B cell (primary cell): Measurements from ENCODE around the gene RGS10. TPM values are rescaled to one million over a fixed set of nuclear protein-coding genes. Genes with fewer than 3 reads are reported as not detected.

Experiments used
- ATAC-seq: fragments of 200-7000 bp; cut with Tn5 transposase; one replicate; pipeline ENCODE4 v1.10.0; 2021; ENCODE audit warnings: low read depth, mild to moderate bottlenecking, moderate number of reproducible peaks, moderate library complexity
- CTCF ChIA-PET: fragments of 350-600 bp; sonication (Branson Sonifier 250); formaldehyde crosslinking; loops from one replicate; lab custom pipeline; 2021; ENCODE audit warnings: antibody characterized with exemption, inconsistent platforms; lab: Charles Lee
- POLR2A ChIA-PET: fragments of 350-600 bp; sonication (Branson Sonifier 250); formaldehyde crosslinking; loops from one replicate; lab custom pipeline; 2021; ENCODE audit warnings: antibody characterized with exemption; lab: Charles Lee
- DNase-seq: peaks from one replicate; pipeline ENCODE4 v3.0.0; 2013
- H2AFZ ChIP-seq: 2 replicates; pipeline ENCODE4 v1.6.1; 2012; ENCODE audit warnings: mild to moderate bottlenecking, low read depth, low read length; ENCODE audit not compliant: insufficient read depth, poor library complexity, severe bottlenecking
- H3K27ac ChIP-seq, 2 donors: 1 replicate in 1 of 2; 2 replicates in 1 of 2; pipeline ENCODE4 v1.5.1; 2012 to 2013; ENCODE audit warnings: low read length in 2 of 2, mild to moderate bottlenecking in 2 of 2, moderate library complexity in 1 of 2
- H3K27me3 ChIP-seq, 4 experiments: fragments of 200-600 bp in 1 of 4; sonication (generic) in 1 of 4; replicated peaks in 1 of 4; 1 replicate in 2 of 4; 2 replicates in 2 of 4; pipeline versions ENCODE4 v1.6.1 to v1.7.0; 2013 to 2016; ENCODE audit warnings: low read length in 3 of 4, mild to moderate bottlenecking in 2 of 4, mixed read lengths in 1 of 4, moderate library complexity in 1 of 4; ENCODE audit not compliant: insufficient read depth in 4 of 4, control insufficient read depth in 3 of 4; ENCODE audit errors: control extremely low read depth in 1 of 4
- H3K36me3 ChIP-seq, 2 experiments: replicated peaks in 1 of 2; 1 replicate in 1 of 2; 2 replicates in 1 of 2; pipeline versions ENCODE4 v1.6.1 to v1.7.1; 2013; ENCODE audit warnings: low read length in 1 of 2; ENCODE audit not compliant: insufficient read depth in 2 of 2, control insufficient read depth in 1 of 2; ENCODE audit errors: control extremely low read depth in 1 of 2, extremely low read depth in 1 of 2
- H3K4me1 ChIP-seq, 2 donors: fragments of 200-600 bp in 1 of 2; sonication (generic) in 1 of 2; 1 replicate in 1 of 2; 2 replicates in 1 of 2; pipeline versions ENCODE4 v1.5.1 to v1.6.1; 2013 to 2017; ENCODE audit warnings: low read length in 2 of 2; ENCODE audit not compliant: control insufficient read depth in 2 of 2, insufficient read depth in 2 of 2
- H3K4me2 ChIP-seq: replicated peaks from 2 replicates; pipeline ENCODE3; 2012; ENCODE audit warnings: mild to moderate bottlenecking, low read depth, low read length; ENCODE audit not compliant: poor library complexity, severe bottlenecking
- H3K4me3 ChIP-seq, 5 experiments: fragments of 200-600 bp in 1 of 5; sonication (generic) in 1 of 5; 1 replicate in 3 of 5; 2 replicates in 2 of 5; pipeline versions ENCODE4 v1.5.1 to v1.7.0; 2011 to 2016; ENCODE audit warnings: low read length in 4 of 5, mild to moderate bottlenecking in 4 of 5, low read depth in 2 of 5, control low read depth in 1 of 5, moderate library complexity in 1 of 5; ENCODE audit not compliant: insufficient read depth in 1 of 5; ENCODE audit errors: control extremely low read depth in 1 of 5, extremely low read depth in 1 of 5
- H3K79me2 ChIP-seq: fragments of 200-600 bp; sonication (generic); one replicate; pipeline ENCODE4 v1.6.0; 2016; ENCODE audit warnings: low read length; ENCODE audit not compliant: control insufficient read depth, insufficient read depth
- H3K9ac ChIP-seq: fragments of 200-600 bp; sonication (generic); 2 replicates; pipeline ENCODE4 v1.6.1; 2017; ENCODE audit warnings: mild to moderate bottlenecking, low read length, moderate library complexity
- H3K9me3 ChIP-seq, 3 donors: one replicate each; pipeline versions ENCODE4 v1.6.1 to v1.7.1; 2013; ENCODE audit warnings: low read length in 2 of 3; ENCODE audit not compliant: control insufficient read depth in 2 of 3, insufficient read depth in 1 of 3; ENCODE audit errors: control extremely low read depth in 1 of 3
- H4K20me1 ChIP-seq: 2 replicates; pipeline ENCODE4 v1.6.0; 2012; ENCODE audit warnings: mild to moderate bottlenecking, low read length; ENCODE audit not compliant: insufficient read depth, control insufficient read depth, poor library complexity, severe bottlenecking
- H3K27ac Mint-ChIP-seq: one replicate; pipeline ENCODE4 v1.8.0; 2021; ENCODE audit warnings: mixed read lengths
- H3K27me3 Mint-ChIP-seq: one replicate; pipeline ENCODE4 v1.8.0; 2021; ENCODE audit warnings: mixed read lengths
- H3K4me1 Mint-ChIP-seq: one replicate; pipeline ENCODE4 v1.8.0; 2021; ENCODE audit warnings: mixed read lengths
- H3K4me3 Mint-ChIP-seq: one replicate; pipeline ENCODE4 v1.8.0; 2021; ENCODE audit warnings: mixed read lengths
- H3K9me3 Mint-ChIP-seq: one replicate; pipeline ENCODE4 v1.8.0; 2022; ENCODE audit warnings: mixed read lengths; ENCODE audit not compliant: insufficient read depth
- CTCF ChIP-seq: fragments of 200-600 bp; IDR thresholded peaks from one replicate; pipeline ENCODE4 v1.8.0; 2022; ENCODE audit warnings: antibody characterized with exemption, mild to moderate bottlenecking
- EZH2 ChIP-seq: IDR thresholded peaks from 2 replicates; pipeline ENCODE4 v1.6.1; 2012; ENCODE audit warnings: borderline replicate concordance, low read depth, mild to moderate bottlenecking, moderate library complexity, low read length; ENCODE audit not compliant: insufficient read depth, poor library complexity, severe bottlenecking
- WGBS: methylation state at CpG from one replicate; pipeline ENCODE4 v1.1.5; 2013; ENCODE audit warnings: missing lambda C conversion rate; ENCODE audit not compliant: insufficient coverage; 5-methylcytosine and 5-hydroxymethylcytosine counted together
- intact Hi-C: fragments of 100-400 bp; cut with micrococcal nuclease; formaldehyde crosslinking; loops from one replicate; pipeline ENCODE4 v1.10.0; 2022
- polyA plus RNA-seq: library from polyadenylated mRNA; depleted of rRNA; stranded (reverse); fragments of >200 nt; gene quantifications from 2 replicates; pipeline ENCODE4 v1.2.3, GENCODE V29; 2012
- total RNA-seq, 2 donors: library from RNA; stranded (reverse); fragments of 120-200 nt in 1 of 2; gene quantifications; 1 replicate in 1 of 2; 2 replicates in 1 of 2; pipeline versions ENCODE4 v1.2.3 to v1.2.4, GENCODE V29; 2013 to 2022

RGS10 gene
- total and polyA plus RNA-seq, 2 donors (not counting 1 experiment from before 2014, with no cell fraction given), result 10.9 to 20.3 TPM

- 100% methylated on average over 2 of the region's 3 CpGs for WGBS
- DNase-seq (no peak), ATAC-seq (no peak)
- Histone ChIP-seq H3K27ac (no peak overlapping the region), H3K4me1 (peaks cover 9 to 16% of the 10 kb centered on the region in 2 donors), H3K79me2 (no peaks in the 10 kb centered on the region), H3K9ac (no peak overlapping the region), H3K4me2 (no peak overlapping the region), H3K27me3 (peaks cover 0 to 3% (median 0%) of the 10 kb centered on the region in 4 experiments), H3K36me3 (no peaks in the 10 kb centered on the region), H4K20me1 (no peaks in the 10 kb centered on the region), H3K9me3 (no peaks in the 10 kb centered on the region), H2AFZ (no peak overlapping the region), H3K4me3 (no peak overlapping the region)
- TF ChIP-seq EZH2 (no peak), CTCF (no peak)
- peaks cover 14% of the 10 kb centered on the region for H3K4me1 Mint-ChIP-seq
- no peak overlapping the region for H3K4me3 Mint-ChIP-seq
- intact Hi-C loops, result no loop called here
- H3K27me3 Mint-ChIP-seq, result peaks cover 17% of the 10 kb centered on the region
- ChIA-PET CTCF (interaction anchor here (0.6 to 1.4 kb wide), 2 partner anchors 98 to 234 kb away, joined by 3 to 4 read pairs; no protein-coding TSS in a partner anchor), POLR2A (no interaction called here)
- no peak overlapping the region for H3K27ac Mint-ChIP-seq
- no peaks in the 10 kb centered on the region for H3K9me3 Mint-ChIP-seq
Observed at GRCh38 chr10:119546009-119546408, 3.5 kb upstream of the RGS10 start.

DNA sequence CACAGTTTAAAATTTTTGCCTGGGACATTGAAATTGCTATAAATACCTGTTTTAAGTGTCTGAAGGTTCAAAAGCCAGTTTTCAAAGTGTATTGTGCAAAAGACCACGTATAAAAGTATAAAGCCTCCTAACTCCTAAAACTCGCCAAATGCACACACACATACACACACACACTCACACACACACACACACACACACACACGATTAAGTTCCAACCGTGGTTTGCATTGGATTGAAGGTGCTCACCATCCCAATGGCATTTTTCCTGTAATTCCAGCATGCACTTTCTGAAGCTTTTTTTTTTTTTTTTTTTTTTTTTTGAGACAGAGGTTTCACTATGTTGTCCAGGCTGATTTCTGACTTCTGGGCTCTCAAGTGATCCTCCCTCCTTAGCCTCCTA is 2.8 kb upstream of the RGS10 start:
- no peak overlapping the region for H3K4me2 ChIP-seq
- 50% methylated on average over 2 of the region's 4 CpGs for WGBS
- no peaks in the 10 kb centered on the region for H3K9me3 Mint-ChIP-seq
- no peak for DNase-seq
- H3K9me3 ChIP-seq, result no peaks in the 10 kb centered on the region
- H2AFZ ChIP-seq, result no peak overlapping the region
- H3K4me1 Mint-ChIP-seq, result peaks cover 18% of the 10 kb centered on the region
- H3K4me3 ChIP-seq, result no peak overlapping the region
- H3K9ac ChIP-seq, result no peak overlapping the region
- intact Hi-C loops, result no loop called here
- no peaks in the 10 kb centered on the region for H4K20me1 ChIP-seq
- TF ChIP-seq EZH2 (no peak), CTCF (no peak)
- H3K36me3 ChIP-seq, result no peaks in the 10 kb centered on the region
- no peak overlapping the region for H3K4me3 Mint-ChIP-seq
- H3K79me2 ChIP-seq, result no peaks in the 10 kb centered on the region
- H3K4me1 ChIP-seq, result peaks cover 11 to 18% of the 10 kb centered on the region in 2 donors
- peaks cover 0 to 3% (median 0%) of the 10 kb centered on the region in 4 experiments for H3K27me3 ChIP-seq
- ATAC-seq, result no peak
- H3K27me3 Mint-ChIP-seq, result peaks cover 17% of the 10 kb centered on the region
- no peak overlapping the region for H3K27ac ChIP-seq
- POLR2A ChIA-PET, result no interaction called here
- no peak overlapping the region for H3K27ac Mint-ChIP-seq
- CTCF ChIA-PET, result interaction anchor here (0.6 to 3.6 kb wide), 4 partner anchors 234 to 495 kb away, joined by 3 to 37 read pairs (median 4); no protein-coding TSS in a partner anchor
